Placental pericyte (primary cell): ENCODE data around the gene ORC5. TPM values are rescaled to one million over a fixed set of nuclear protein-coding genes. Genes with fewer than 3 reads are reported as not detected.

Source experiments
- total RNA-seq: library from RNA; depleted of rRNA; stranded (reverse); fragments of >200 nt; gene quantifications from 2 replicates; pipeline ENCODE4 v1.2.3, GENCODE V29; 2012

Gene ORC5
- 16.6 and 30.5 TPM in 2 replicates for total RNA-seq

GRCh38 chr7:104207731-104208420 lies at the start of gene ORC5:
ORC5 (minus strand) TSS chr7:104208013; CDS start chr7:104207904, 109 bp downstream.

Other genes starting within 250 kb of the ORC5 start
- 0.14 TPM in 1 of 2 replicates, not detected in the other for gene RELN, start 218.4 kb downstream of the ORC5 start, total RNA-seq
- gene LHFPL3, start 120.6 kb upstream of the ORC5 start, total RNA-seq = not detected in 2 replicates